ENCODE results near the gene HOXA1. TPM values are rescaled to one million over a fixed set of nuclear protein-coding genes. Genes with fewer than 3 reads are reported as not detected.

The HOXA1 gene
- under 1 TPM; 0.31 to 0.37 TPM for total RNA-seq
- under 1 TPM; 0.06 to 0.33 TPM for polyA plus RNA-seq
- long read RNA-seq, donor 1, partial matches to known transcripts = 0 of 1 reads
- long read RNA-seq, donor 1, other reads (novel, unspliced or antisense) = 0 of 1 reads
- long read RNA-seq, donor 2, partial matches to known transcripts = 0 of 1 reads
- long read RNA-seq, donor 2, other reads (novel, unspliced or antisense) = 0 of 1 reads
- long read RNA-seq, donor 3, partial matches to known transcripts = 0 of 1 reads
- long read RNA-seq, donor 3, other reads (novel, unspliced or antisense) = 0 of 1 reads
- long read RNA-seq, donor 4, partial matches to known transcripts = 24 of 24 reads
- long read RNA-seq, donor 4, other reads (novel, unspliced or antisense) = 0 of 24 reads
- long read RNA-seq, donor 5, partial matches to known transcripts = 0 of 3 reads
- long read RNA-seq, donor 5, other reads (novel, unspliced or antisense) = 0 of 3 reads

DNA sequence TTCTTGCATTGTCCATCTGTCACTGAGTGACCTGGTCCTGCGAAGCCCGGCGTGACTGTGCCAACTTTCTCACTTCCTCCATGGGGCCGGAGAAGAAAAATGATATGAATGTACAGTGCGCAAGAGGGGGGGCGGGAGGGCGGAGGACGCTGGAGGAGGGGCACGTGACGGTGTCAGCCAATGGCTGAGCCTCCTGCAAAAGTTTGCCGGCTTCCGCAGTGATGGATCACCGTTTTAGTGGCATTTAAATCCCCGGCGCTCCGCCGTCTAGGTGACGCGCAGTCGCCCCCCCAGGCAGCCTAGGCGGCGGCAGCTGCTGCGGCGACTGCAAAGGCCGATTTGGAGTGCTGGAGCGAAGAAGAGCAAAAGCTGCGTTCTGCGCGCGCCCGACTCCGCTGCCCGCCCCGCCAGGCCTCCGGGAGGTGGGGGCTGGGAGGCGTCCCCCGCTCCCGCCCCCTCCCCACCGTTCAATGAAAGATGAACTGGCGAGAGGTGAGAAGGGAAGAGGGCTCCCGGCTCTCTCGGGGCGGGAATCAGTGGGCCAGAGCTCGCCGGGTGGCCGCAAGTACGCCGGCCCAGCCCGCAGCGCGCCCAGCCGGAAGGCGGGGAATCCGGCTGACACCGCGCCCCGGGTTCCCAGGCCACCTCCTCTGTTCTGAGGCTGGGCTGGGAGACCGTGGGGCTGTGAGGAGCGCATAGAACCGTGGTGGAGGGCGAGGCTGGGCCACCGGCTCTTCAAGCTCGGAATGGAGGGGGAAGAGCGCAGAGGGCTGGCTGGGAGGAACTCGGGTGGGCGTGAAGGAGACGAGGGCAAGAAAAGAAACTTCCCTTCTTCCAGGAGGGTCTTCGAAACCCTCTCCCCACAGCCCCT, at the start of gene HOXA1:
HOXA1 (minus strand) TSS at position 104 of the 871 bp plus-strand sequence; CDS start at position 16, 88 bp downstream.
- H3K27ac ChIP-seq (ENCODE audit: low read depth in 1 of 2, low read length in 1 of 2) = peak within 1 kb of the TSS in 1 of 2 donors; percentile 94
- WGBS, 2 donors = 1 to 2% methylated on average over 45 to 68 of the region's 68 CpGs
- peaks cover 0 to 12% (median 5%) of the 10 kb centered on the region in 4 donors for H3K36me3 ChIP-seq (ENCODE audit: control insufficient read depth in 4 of 4, insufficient read depth in 4 of 4, low read length in 4 of 4)
- peak; percentile 80 for ATAC-seq (ENCODE audit: insufficient read depth, low FRiP score)
- peaks cover 0 to 56% (median 7%) of the 10 kb centered on the region in 3 donors for H3K27me3 ChIP-seq (ENCODE audit: control insufficient read depth in 3 of 3, insufficient read depth in 3 of 3, low read length in 2 of 3)
- TF ChIP-seq, protein P1, sequence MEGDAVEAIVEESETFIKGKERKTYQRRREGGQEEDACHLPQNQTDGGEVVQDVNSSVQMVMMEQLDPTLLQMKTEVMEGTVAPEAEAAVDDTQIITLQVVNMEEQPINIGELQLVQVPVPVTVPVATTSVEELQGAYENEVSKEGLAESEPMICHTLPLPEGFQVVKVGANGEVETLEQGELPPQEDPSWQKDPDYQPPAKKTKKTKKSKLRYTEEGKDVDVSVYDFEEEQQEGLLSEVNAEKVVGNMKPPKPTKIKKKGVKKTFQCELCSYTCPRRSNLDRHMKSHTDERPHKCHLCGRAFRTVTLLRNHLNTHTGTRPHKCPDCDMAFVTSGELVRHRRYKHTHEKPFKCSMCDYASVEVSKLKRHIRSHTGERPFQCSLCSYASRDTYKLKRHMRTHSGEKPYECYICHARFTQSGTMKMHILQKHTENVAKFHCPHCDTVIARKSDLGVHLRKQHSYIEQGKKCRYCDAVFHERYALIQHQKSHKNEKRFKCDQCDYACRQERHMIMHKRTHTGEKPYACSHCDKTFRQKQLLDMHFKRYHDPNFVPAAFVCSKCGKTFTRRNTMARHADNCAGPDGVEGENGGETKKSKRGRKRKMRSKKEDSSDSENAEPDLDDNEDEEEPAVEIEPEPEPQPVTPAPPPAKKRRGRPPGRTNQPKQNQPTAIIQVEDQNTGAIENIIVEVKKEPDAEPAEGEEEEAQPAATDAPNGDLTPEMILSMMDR (IDR thresholded peaks at IDR 0.05; ENCODE audit: control extremely low read depth, extremely low read depth) = no peak
- no peaks in the 10 kb centered on the region for H3K9me3 ChIP-seq (ENCODE audit: control insufficient read depth in 4 of 4, insufficient read depth in 3 of 4, low read length in 3 of 4)
- peaks cover 0 to 76% (median 9%) of the 10 kb centered on the region in 5 donors for H3K4me1 ChIP-seq (ENCODE audit: control insufficient read depth in 5 of 5, insufficient read depth in 5 of 5, low read length in 5 of 5)
- H3K9ac ChIP-seq (ENCODE audit: insufficient read depth in 1 of 2, low read length in 2 of 2) = peak within 1 kb of the TSS; percentile 82 to 98
- peak; percentile 95 to 98 (median 97) for DNase-seq
- peak within 1 kb of the TSS; percentile 70 for H3K4me3 ChIP-seq

DNA sequence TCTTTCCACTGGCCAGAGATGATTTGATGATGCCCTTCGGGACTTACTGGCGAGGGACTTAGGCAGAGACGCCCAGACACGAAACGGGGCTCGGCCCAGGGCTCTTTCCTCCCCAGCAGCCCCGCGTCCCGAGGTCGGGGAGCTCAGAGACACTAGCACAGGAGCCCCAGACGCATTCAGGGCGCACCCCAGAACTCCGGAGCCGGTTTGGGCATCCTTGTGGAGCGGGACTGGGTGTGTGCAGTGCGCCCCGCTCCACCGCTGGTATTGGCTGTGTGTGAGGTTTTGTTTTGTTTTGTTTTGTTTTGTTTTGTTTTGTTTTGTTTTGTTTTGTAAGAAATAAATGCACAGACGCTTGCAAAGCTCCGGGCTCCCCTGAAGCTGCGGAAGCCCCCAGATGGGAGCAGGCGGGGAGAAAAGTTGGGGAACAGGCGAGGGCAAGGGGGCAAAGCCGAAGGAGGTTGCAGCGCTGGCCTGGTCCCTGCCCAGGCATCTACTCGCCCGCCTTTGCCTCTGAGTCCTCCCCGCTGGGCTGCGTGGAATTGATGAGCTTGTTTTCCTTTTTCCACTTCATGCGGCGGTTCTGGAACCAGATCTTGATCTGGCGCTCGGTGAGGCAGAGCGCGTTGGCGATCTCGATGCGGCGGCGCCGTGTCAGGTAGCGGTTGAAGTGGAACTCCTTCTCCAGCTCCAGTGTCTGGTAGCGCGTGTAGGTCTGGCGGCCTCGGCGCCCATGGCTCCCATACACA, 49.5 kb upstream of the HOXA1 start:
- Histone ChIP-seq H3K9me3 (ENCODE audit: control insufficient read depth in 4 of 4, insufficient read depth in 3 of 4, low read length in 3 of 4) (peaks cover 0 to 4% (median 0%) of the 10 kb centered on the region in 4 donors), H3K27ac (ENCODE audit: low read depth in 1 of 2, low read length in 1 of 2) (peak overlapping the region in 1 of 2 donors; percentile 83), H3K36me3 (ENCODE audit: control insufficient read depth in 4 of 4, insufficient read depth in 4 of 4, low read length in 4 of 4) (peaks cover 0 to 37% (median 6%) of the 10 kb centered on the region in 4 donors), H3K4me1 (ENCODE audit: control insufficient read depth in 5 of 5, insufficient read depth in 5 of 5, low read length in 5 of 5) (peaks cover 0 to 54% (median 5%) of the 10 kb centered on the region in 5 donors), H3K27me3 (ENCODE audit: control insufficient read depth in 3 of 3, insufficient read depth in 3 of 3, low read length in 2 of 3) (peaks cover 0 to 54% (median 13%) of the 10 kb centered on the region in 3 donors), H3K4me3 (peak overlapping the region; percentile 18), H3K9ac (ENCODE audit: insufficient read depth in 1 of 2, low read length in 2 of 2) (peak overlapping the region in 1 of 2 donors; percentile 96)
- DNase-seq = peak; percentile 41 to 61 (median 50)
- no peak for ATAC-seq (ENCODE audit: insufficient read depth, low FRiP score)
- WGBS, 2 donors = 36 to 56% methylated on average over 47 of the region's 47 CpGs
- TF ChIP-seq, protein P1 (IDR thresholded peaks at IDR 0.05; ENCODE audit: control extremely low read depth, extremely low read depth) = no peak

DNA sequence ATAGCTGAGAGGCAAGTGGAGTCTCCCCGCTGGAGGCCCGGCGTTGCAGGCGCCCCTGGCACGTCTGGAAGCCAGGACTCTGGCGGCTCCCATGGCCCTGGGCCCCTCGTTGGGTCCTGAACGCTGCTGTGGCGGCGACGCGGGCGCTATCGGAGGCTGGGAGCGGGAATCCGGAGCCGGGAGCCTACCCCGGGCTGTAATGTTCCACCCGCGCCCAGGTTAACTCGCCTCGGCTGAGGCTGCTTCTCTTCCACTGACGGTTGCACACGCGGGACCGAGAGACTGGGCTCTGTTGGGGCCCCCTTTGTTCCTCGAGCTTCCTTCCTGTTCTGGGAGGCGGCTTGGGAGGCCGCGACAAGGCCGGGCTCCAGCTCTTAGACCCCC, 49.0 kb upstream of the HOXA1 start:
- TF ChIP-seq, protein P1 (IDR thresholded peaks at IDR 0.05; ENCODE audit: control extremely low read depth, extremely low read depth) = no peak
- peak overlapping the region in 1 of 2 donors; percentile 96 for H3K9ac ChIP-seq (ENCODE audit: insufficient read depth in 1 of 2, low read length in 2 of 2)
- H3K27ac ChIP-seq (ENCODE audit: low read depth in 1 of 2, low read length in 1 of 2) = peak overlapping the region in 1 of 2 donors; percentile 83
- peaks cover 0 to 52% (median 3%) of the 10 kb centered on the region in 5 donors for H3K4me1 ChIP-seq (ENCODE audit: control insufficient read depth in 5 of 5, insufficient read depth in 5 of 5, low read length in 5 of 5)
- DNase-seq = peak in 2 of 3 donors; percentile 50 to 71
- peaks cover 0 to 4% (median 0%) of the 10 kb centered on the region in 4 donors for H3K9me3 ChIP-seq (ENCODE audit: control insufficient read depth in 4 of 4, insufficient read depth in 3 of 4, low read length in 3 of 4)
- whole genome bisulfite sequencing, 2 donors = 26 to 37% methylated on average over 31 of the region's 31 CpGs
- H3K36me3 ChIP-seq (ENCODE audit: control insufficient read depth in 4 of 4, insufficient read depth in 4 of 4, low read length in 4 of 4) = peaks cover 0 to 42% (median 6%) of the 10 kb centered on the region in 4 donors
- H3K4me3 ChIP-seq = peak overlapping the region; percentile 18
- ATAC-seq (ENCODE audit: insufficient read depth, low FRiP score) = no peak
- peaks cover 0 to 52% (median 15%) of the 10 kb centered on the region in 3 donors for H3K27me3 ChIP-seq (ENCODE audit: control insufficient read depth in 3 of 3, insufficient read depth in 3 of 3, low read length in 2 of 3)

All from lung (tissue), 16 donors.